GM21576 (cell line): ENCODE results near the gene DDIT3.
"Not testable (repeated sequence)": the region's sequence is repeated elsewhere in the genome, so short reads cannot be mapped to it uniquely, and the experiment has no call there.

Experiments used
- ATAC-seq: cut with Tn5 transposase; IDR thresholded peaks from one replicate; pipeline ENCODE4 v1.9.1; 2021; ENCODE audit warnings: mild to moderate bottlenecking, moderate library complexity; ENCODE audit not compliant: unreplicated experiment

The DDIT3 gene

GRCh38 chr12:57526477-57527126 lies 6.3 kb upstream of the DDIT3 start:
- no peak for ATAC-seq

- no peak for ATAC-seq
Measured at GRCh38 chr12:57525615-57526383, 5.5 kb upstream of the DDIT3 start.

GRCh38 chr12:57524814-57525614 lies 4.7 kb upstream of the DDIT3 start:
- no peak for ATAC-seq

- ATAC-seq, result no peak
Measured at GRCh38 chr12:57523706-57524614, 3.6 kb upstream of the DDIT3 start.

- ATAC-seq, result no peak
Measured at GRCh38 chr12:57522887-57523705, 2.8 kb upstream of the DDIT3 start.

GRCh38 chr12:57522011-57522886 lies 1.9 kb upstream of the DDIT3 start, which contains the start of gene MBD6:
MBD6 (plus strand) TSS chr12:57522824; CDS start chr12:57524304, 1,480 bp downstream.
- peak; percentile 43 for ATAC-seq

GRCh38 chr12:57521525-57522010 lies 1.3 kb upstream of the DDIT3 start:
- ATAC-seq, result no peak

GRCh38 chr12:57519796-57520052 lies 590 bp downstream of the DDIT3 start:
- peak; percentile 0 for ATAC-seq

- ATAC-seq, result no peak
Measured at GRCh38 chr12:57518920-57519795, 1.2 kb downstream of the DDIT3 start.

- ATAC-seq, result no peak
Measured at GRCh38 chr12:57518176-57518919, 2.0 kb downstream of the DDIT3 start.

GRCh38 chr12:57517718-57518117 lies 2.6 kb downstream of the DDIT3 start:
- ATAC-seq, result not testable (repeated sequence)

- ATAC-seq, result no peak
Measured at GRCh38 chr12:57517187-57517586, 3.1 kb downstream of the DDIT3 start.

GRCh38 chr12:57516617-57517153 lies 3.6 kb downstream of the DDIT3 start:
- no peak for ATAC-seq

GRCh38 chr12:57515934-57516541 lies 4.3 kb downstream of the DDIT3 start:
- no peak for ATAC-seq

GRCh38 chr12:57515408-57515933 lies 4.8 kb downstream of the DDIT3 start:
- ATAC-seq, result no peak

GRCh38 chr12:57514720-57515407 lies 5.5 kb downstream of the DDIT3 start:
- ATAC-seq, result no peak
